HUES64 (cell line): ENCODE data around the gene CAMK2B.

Experiments
- H3K27ac ChIP-seq: 2 replicates; pipeline ENCODE4 v1.7.0; 2013; ENCODE audit warnings: low read depth, low read length, inconsistent platforms
- H3K27me3 ChIP-seq: 2 replicates; pipeline ENCODE4 v1.6.1; 2013; ENCODE audit warnings: mild to moderate bottlenecking, low read length; ENCODE audit not compliant: insufficient read depth
- H3K36me3 ChIP-seq: 2 replicates; pipeline ENCODE4 v1.6.1; 2013; ENCODE audit warnings: mild to moderate bottlenecking, low read length; ENCODE audit not compliant: insufficient read depth
- H3K4me1 ChIP-seq: 2 replicates; pipeline ENCODE4 v1.6.1; 2013; ENCODE audit warnings: mild to moderate bottlenecking, low read length, moderate library complexity; ENCODE audit not compliant: insufficient read depth
- H3K4me3 ChIP-seq: 2 replicates; pipeline ENCODE4 v1.5.1; 2013; ENCODE audit warnings: mild to moderate bottlenecking, low read length, moderate library complexity
- H3K9ac ChIP-seq: 2 replicates; pipeline ENCODE4 v1.6.1; 2013; ENCODE audit warnings: mild to moderate bottlenecking, low read depth, low read length
- H3K9me3 ChIP-seq: 2 replicates; pipeline ENCODE4 v1.6.1; 2013; ENCODE audit warnings: low read depth, low read length; ENCODE audit not compliant: insufficient read depth
- WGBS: fragments of 150-250, 120-280 bp; methylation state at CpG from one replicate; pipeline ENCODE4 v1.1.7; 2013; ENCODE audit warnings: missing lambda C conversion rate; 5-methylcytosine and 5-hydroxymethylcytosine counted together

CAMK2B gene

GRCh38 chr7:44277391-44277790 lies 48.0 kb downstream of the CAMK2B start:
- H3K27me3 ChIP-seq: peaks cover 34% of the 10 kb centered on the region
- no peak overlapping the region for H3K27ac ChIP-seq
- peaks cover 13% of the 10 kb centered on the region for H3K4me1 ChIP-seq
- no peaks in the 10 kb centered on the region for H3K36me3 ChIP-seq
- H3K9me3 ChIP-seq: no peaks in the 10 kb centered on the region
- H3K9ac ChIP-seq: no peak overlapping the region
- H3K4me3 ChIP-seq: no peak overlapping the region
- 94% methylated on average over 11 of the region's 11 CpGs for WGBS

DNA sequence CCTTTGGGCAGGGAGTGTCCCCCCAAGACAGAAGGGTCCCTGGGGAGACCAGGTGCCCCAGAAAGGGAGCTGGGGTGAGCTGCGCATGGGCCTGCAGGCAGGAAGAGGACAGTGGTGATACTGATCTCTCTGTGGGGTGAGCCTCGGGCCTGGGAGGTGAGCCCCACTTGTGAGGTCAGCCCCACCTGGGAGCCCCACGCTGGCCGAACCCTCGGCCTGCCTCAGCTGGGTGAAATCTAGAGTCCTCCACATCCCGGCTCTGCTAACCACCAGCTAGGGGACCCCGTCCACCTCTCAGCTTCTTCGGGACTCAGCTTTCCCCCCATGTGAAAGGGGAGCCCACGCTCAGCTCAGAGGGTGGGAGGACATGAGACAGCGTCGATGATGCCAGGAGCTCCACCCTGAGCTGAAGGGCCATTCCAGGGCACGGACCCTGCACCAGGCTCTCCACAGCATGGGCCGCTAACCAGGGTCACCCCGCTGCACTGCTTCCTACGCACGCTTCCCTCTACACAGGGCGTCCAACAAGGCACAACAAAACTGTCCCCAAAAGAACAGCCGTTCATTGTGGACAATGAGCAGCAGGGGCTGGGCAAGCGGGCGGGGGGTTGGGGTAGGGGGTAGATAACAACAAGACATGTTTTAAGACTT lies 48.7 kb downstream of the CAMK2B start:
- H3K4me3 ChIP-seq: peak overlapping the region; percentile 46
- no peaks in the 10 kb centered on the region for H3K9me3 ChIP-seq
- WGBS: 87% methylated on average over 20 of the region's 20 CpGs
- H3K4me1 ChIP-seq: peaks cover 13% of the 10 kb centered on the region
- peak overlapping the region; percentile 50; the same call in 1 of the 2 replicates for H3K9ac ChIP-seq
- peaks cover 34% of the 10 kb centered on the region for H3K27me3 ChIP-seq
- no peak overlapping the region for H3K27ac ChIP-seq
- H3K36me3 ChIP-seq: no peaks in the 10 kb centered on the region

DNA sequence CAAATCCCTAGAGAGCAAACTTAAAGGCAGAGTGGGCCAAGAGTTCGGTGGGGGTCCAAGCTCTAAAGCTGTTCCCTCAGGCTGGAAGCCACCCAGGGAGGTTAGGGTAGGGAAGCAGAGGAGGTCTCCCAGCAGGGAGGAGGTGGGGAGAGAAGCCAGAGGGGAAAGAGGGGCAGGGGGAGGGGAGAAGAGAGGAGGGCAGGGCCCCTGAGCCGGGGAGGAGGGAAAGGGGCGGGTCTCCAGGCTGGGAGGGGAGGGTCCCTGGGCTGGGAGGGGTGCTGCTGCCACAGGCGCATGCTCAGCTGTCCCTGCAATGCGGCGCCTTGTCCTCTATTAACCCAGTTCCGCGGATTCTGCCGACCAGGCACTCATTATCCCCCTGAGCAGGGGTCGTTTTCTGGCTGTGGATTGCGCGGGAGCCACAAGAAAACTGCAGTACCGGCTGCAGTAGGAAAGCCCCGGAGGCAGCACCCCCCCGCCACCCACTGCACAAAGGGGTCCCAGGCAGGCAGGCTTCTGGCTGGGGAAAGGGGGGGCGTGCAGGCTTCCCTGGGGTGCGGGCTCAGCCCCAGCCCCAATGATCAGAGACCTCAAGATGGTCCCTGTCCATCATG lies 49.3 kb downstream of the CAMK2B start:
- WGBS: 13% methylated on average over 17 of the region's 17 CpGs
- peaks cover 13% of the 10 kb centered on the region for H3K4me1 ChIP-seq
- no peaks in the 10 kb centered on the region for H3K36me3 ChIP-seq
- no peak overlapping the region for H3K27ac ChIP-seq
- peak overlapping the region; percentile 46 for H3K4me3 ChIP-seq
- H3K9me3 ChIP-seq: no peaks in the 10 kb centered on the region
- peak overlapping the region; percentile 50; the same call in 1 of the 2 replicates for H3K9ac ChIP-seq
- peaks cover 34% of the 10 kb centered on the region for H3K27me3 ChIP-seq

DNA sequence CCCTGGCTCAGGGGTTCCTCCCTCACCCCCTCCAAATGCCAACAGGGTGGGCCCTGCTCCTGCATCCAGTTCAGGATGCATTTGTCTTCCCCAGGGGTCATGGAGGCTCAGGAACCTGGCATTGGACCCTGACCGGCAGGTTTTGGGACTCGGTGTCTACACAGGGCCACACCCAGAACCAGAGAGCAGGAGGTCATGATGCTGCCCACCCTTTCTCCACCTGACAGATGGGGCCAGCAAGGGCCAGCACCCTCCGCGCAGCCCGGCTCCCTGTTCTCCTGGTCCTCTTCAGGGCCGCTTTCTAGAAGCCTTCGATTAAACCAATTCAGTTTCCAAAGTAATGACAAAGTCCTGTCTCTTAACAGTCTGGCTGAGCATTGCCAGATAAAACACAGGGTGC lies 50.2 kb downstream of the CAMK2B start:
- Histone ChIP-seq H3K9me3 (no peaks in the 10 kb centered on the region), H3K27me3 (peaks cover 34% of the 10 kb centered on the region), H3K27ac (no peak overlapping the region), H3K9ac (no peak overlapping the region), H3K4me3 (no peak overlapping the region), H3K4me1 (peaks cover 13% of the 10 kb centered on the region), H3K36me3 (no peaks in the 10 kb centered on the region)
- WGBS: 88% methylated on average over 7 of the region's 7 CpGs

DNA sequence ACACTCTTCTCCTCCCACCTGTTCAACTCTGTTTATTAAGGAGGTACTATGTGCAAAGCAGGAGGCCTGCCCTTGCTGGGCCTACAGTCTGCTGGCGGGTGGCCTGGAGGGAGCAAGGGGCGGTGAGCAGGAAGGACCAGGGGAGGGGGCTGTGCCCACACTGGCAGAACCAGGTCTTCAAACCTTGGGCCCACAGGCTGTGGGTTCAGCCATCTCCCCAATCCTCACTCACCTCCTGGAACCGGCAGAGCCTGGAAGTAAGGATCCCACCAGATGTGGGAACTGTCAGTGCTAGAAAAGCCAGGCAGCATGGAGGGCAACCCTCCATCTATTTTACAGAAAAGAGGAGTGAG lies 50.8 kb downstream of the CAMK2B start:
- no peaks in the 10 kb centered on the region for H3K36me3 ChIP-seq
- no peak overlapping the region for H3K9ac ChIP-seq
- H3K4me3 ChIP-seq: no peak overlapping the region
- H3K4me1 ChIP-seq: peaks cover 13% of the 10 kb centered on the region
- no peak overlapping the region for H3K27ac ChIP-seq
- WGBS: 88% methylated on average over 3 of the region's 3 CpGs
- no peaks in the 10 kb centered on the region for H3K9me3 ChIP-seq
- peaks cover 34% of the 10 kb centered on the region for H3K27me3 ChIP-seq

DNA sequence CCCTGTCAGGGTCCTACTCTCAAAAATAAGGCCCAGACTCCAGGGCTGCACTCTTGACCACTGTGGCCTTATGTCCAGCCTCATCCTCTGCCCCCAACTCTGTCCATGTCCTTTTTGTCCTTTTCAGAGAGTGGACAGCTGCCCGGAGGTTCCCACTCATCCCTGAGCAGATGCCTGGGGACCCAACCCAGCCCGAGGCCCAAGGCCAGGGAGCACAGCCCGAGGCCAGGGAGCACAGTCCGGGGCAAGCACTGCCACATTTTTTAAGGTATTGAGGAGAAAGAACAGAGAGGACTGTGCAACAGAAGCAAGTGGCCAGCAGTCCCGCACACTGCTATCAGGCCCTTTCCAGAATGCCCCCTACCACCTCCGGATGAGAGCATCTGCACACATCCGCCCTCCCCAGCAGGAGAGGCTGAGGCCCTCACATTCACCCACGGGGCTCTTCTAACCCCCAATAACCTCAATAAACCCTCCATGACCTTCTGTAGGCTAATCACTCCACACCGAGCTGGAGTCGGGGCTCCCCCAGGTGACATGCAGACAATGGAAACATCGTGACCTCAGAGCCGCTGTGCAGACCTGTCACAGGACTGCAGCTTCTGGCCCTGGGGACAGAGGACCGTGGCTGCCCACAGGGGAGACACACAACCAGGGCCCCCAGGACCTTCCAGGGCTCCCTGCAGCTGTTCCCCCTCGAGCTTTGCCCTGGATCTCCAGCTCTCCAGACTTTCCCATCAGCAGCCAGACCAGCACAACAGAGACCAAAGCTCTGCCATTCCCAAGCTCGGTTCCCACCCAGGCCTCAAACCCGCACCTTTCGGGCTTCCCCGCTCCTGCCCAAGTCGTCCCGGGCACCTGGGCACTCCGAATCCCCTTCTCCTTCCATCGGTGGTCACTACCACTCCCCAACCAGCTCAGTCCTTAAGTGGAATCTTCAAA lies 51.4 kb downstream of the CAMK2B start:
- no peak overlapping the region for H3K9ac ChIP-seq
- H3K27ac ChIP-seq: no peak overlapping the region
- no peaks in the 10 kb centered on the region for H3K36me3 ChIP-seq
- WGBS: 90% methylated on average over 22 of the region's 22 CpGs
- H3K9me3 ChIP-seq: no peaks in the 10 kb centered on the region
- H3K4me1 ChIP-seq: peaks cover 13% of the 10 kb centered on the region
- peaks cover 34% of the 10 kb centered on the region for H3K27me3 ChIP-seq
- H3K4me3 ChIP-seq: no peak overlapping the region

- Histone ChIP-seq H3K4me3 (no peak overlapping the region), H3K4me1 (peaks cover 13% of the 10 kb centered on the region), H3K27me3 (peaks cover 34% of the 10 kb centered on the region), H3K27ac (no peak overlapping the region), H3K36me3 (no peaks in the 10 kb centered on the region), H3K9ac (no peak overlapping the region), H3K9me3 (no peaks in the 10 kb centered on the region)
- WGBS: 93% methylated on average over 6 of the region's 6 CpGs
Measured at GRCh38 chr7:44272981-44273380, 52.4 kb downstream of the CAMK2B start.

- Histone ChIP-seq H3K9me3 (no peaks in the 10 kb centered on the region), H3K36me3 (no peaks in the 10 kb centered on the region), H3K4me1 (peaks cover 13% of the 10 kb centered on the region), H3K27me3 (peaks cover 34% of the 10 kb centered on the region), H3K27ac (no peak overlapping the region), H3K9ac (no peak overlapping the region), H3K4me3 (no peak overlapping the region)
- WGBS: 87% methylated on average over 7 of the region's 7 CpGs
Measured at GRCh38 chr7:44272456-44272855, 52.9 kb downstream of the CAMK2B start.

GRCh38 chr7:44269943-44270493 lies 55.4 kb downstream of the CAMK2B start:
- Histone ChIP-seq H3K27ac (no peak overlapping the region), H3K4me1 (no peaks in the 10 kb centered on the region), H3K9ac (no peak overlapping the region), H3K9me3 (no peaks in the 10 kb centered on the region), H3K27me3 (peaks cover 18% of the 10 kb centered on the region), H3K36me3 (no peaks in the 10 kb centered on the region), H3K4me3 (no peak overlapping the region)
- 92% methylated on average over 7 of the region's 7 CpGs for WGBS

DNA sequence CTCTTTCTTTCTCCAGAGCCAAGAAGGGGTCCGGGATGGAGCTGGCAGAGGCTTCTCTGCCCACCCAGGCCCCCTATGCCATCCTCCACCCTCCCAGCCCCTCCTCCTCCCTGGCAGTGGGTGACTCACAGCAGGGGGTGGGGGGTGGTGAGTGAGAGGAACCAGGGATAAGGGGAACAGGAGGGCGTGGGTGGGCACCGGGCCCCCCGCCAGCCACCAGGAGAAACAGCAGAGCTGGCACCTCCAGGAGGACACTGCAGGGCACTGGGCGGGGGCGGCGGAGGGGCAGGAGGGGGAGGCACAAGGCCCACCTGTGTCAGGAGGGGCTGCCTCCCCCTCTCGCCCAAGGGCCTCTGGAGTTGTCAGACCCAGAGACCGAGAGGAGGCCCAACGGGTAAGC lies 56.0 kb downstream of the CAMK2B start:
- 89% methylated on average over 10 of the region's 10 CpGs for WGBS
- no peaks in the 10 kb centered on the region for H3K9me3 ChIP-seq
- H3K27me3 ChIP-seq: peaks cover 12% of the 10 kb centered on the region
- no peak overlapping the region for H3K9ac ChIP-seq
- H3K4me3 ChIP-seq: no peak overlapping the region
- no peaks in the 10 kb centered on the region for H3K4me1 ChIP-seq
- no peaks in the 10 kb centered on the region for H3K36me3 ChIP-seq
- H3K27ac ChIP-seq: no peak overlapping the region

DNA sequence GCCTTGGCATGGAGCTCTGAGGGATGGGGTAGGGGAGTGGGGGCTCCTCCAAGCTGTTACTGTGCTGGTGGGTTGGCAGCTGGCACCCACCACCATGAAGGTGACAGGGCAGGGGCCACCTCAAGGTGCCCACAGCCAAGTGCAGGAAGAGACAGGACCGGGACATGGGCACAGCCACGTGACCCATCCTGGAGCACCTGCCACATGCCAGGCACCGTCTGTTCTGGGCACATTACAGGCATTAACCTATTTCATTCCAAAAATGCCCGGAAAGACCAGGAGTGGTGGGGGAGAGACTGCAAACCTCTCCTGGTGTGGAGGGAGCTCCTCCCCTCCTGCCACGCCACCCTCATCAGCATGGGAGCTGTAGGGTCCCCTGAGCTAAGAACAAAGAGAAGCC lies 56.7 kb downstream of the CAMK2B start:
- H3K9ac ChIP-seq: no peak overlapping the region
- H3K27ac ChIP-seq: no peak overlapping the region
- no peak overlapping the region for H3K4me3 ChIP-seq
- WGBS: 93% methylated on average over 5 of the region's 5 CpGs
- peaks cover 5% of the 10 kb centered on the region; the same call in 1 of the 2 replicates for H3K27me3 ChIP-seq
- H3K4me1 ChIP-seq: no peaks in the 10 kb centered on the region
- no peaks in the 10 kb centered on the region for H3K36me3 ChIP-seq
- no peaks in the 10 kb centered on the region for H3K9me3 ChIP-seq
